Testis (tissue), 2 donors: Measurements from ENCODE around the gene ELANE.

ENCODE experiments used
- POLR2A ChIP-seq: fragments of 450-650 bp; IDR thresholded peaks from one replicate; pipeline ENCODE4 v1.6.1; 2017; ENCODE audit warnings: antibody characterized with exemption, mild to moderate bottlenecking, moderate library complexity
- TF ChIP-seq, protein P1 (sequence below), 3 experiments: fragments of 450-650 bp in 2 of 3; fragments of 200-600 bp in 1 of 3; sonication (generic) in 1 of 3; IDR thresholded peaks; one replicate each; pipeline ENCODE4 v1.5.1; 2016 to 2019; ENCODE audit warnings: antibody characterized with exemption in 3 of 3, mild to moderate bottlenecking in 2 of 3, moderate library complexity in 1 of 3

DNA sequence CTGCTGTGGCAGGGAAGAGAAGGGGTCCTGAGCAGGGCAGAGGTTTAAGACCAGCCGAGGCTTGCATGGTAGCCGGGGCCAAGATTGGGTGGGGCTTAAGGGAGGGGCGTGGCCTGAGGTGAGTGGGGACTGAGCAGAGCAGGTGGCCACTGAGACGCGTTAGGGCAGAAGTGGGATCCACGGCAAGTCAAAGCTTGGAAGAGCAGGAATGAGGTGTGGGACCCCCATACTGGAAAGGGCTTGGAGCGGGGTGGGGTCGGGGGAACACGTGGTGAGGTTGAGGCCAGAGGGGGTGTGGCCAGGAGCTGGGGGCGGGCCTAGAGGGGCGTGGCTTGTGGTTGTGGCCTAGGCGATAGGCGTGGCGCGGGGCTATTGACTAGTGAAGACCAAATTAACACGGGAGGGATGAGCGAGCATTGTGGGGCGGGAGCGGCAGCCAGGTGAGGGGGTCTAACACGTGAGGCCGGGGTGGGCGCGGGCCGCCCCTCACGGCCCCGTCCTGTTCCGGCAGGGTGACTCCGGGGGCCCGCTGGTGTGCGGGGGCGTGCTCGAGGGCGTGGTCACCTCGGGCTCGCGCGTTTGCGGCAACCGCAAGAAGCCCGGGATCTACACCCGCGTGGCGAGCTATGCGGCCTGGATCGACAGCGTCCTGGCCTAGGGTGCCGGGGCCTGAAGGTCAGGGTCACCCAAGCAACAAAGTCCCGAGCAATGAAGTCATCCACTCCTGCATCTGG lies 10.6 kb downstream of the ELANE start:
- TF ChIP-seq, protein P1, sequence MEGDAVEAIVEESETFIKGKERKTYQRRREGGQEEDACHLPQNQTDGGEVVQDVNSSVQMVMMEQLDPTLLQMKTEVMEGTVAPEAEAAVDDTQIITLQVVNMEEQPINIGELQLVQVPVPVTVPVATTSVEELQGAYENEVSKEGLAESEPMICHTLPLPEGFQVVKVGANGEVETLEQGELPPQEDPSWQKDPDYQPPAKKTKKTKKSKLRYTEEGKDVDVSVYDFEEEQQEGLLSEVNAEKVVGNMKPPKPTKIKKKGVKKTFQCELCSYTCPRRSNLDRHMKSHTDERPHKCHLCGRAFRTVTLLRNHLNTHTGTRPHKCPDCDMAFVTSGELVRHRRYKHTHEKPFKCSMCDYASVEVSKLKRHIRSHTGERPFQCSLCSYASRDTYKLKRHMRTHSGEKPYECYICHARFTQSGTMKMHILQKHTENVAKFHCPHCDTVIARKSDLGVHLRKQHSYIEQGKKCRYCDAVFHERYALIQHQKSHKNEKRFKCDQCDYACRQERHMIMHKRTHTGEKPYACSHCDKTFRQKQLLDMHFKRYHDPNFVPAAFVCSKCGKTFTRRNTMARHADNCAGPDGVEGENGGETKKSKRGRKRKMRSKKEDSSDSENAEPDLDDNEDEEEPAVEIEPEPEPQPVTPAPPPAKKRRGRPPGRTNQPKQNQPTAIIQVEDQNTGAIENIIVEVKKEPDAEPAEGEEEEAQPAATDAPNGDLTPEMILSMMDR (IDR thresholded peaks at IDR 0.05), result no peak
- no peak for TF ChIP-seq POLR2A
